Measurements from ENCODE around the gene CD300LF.
A peak's percentile ranks its signal among the peaks of the same experiment; 100 is the strongest.

Gene CD300LF

DNA sequence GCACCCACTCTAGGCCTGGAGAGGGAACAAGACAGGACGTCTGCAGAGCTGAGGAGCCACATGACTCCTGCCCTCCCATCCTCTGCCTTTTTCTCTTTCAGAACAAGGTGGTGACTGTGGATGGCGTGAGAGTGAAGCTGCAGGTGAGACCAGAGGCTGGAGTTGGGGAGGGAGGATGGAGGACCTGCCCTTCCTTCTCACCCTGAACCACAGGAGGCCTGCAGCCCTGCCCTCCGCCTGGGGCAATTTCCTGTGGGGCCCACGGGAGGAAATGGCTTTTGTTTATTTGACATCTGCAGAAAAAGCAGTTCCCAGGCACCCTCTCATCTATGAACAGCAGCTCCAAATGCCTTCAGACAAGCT is 29.4 kb upstream of the CD300LF start:
- H3K27ac ChIP-seq = no peak overlapping the region
- TF ChIP-seq CTCF (IDR thresholded peaks at IDR 0.05; ENCODE audit: low read depth, low read length) = no peak
- H3K9me3 ChIP-seq (ENCODE audit: severe bottlenecking) = peaks cover 5% of the 10 kb centered on the region
- H3K36me3 ChIP-seq = no peaks in the 10 kb centered on the region; the same call in 1 of the 2 replicates
- H3K4me3 ChIP-seq (ENCODE audit: low read depth, low read length) = no peak overlapping the region
- H3K27me3 ChIP-seq (ENCODE audit: insufficient read depth, low read depth, severe bottlenecking) = no peaks in the 10 kb centered on the region
- DNase-seq = no peak

- H3K4me3 ChIP-seq (ENCODE audit: low read depth, low read length) = no peak overlapping the region
- H3K27ac ChIP-seq = no peak overlapping the region
- no peaks in the 10 kb centered on the region for H3K27me3 ChIP-seq (ENCODE audit: insufficient read depth, low read depth, severe bottlenecking)
Observed at GRCh38 chr17:74740641-74741387, 28.1 kb upstream of the CD300LF start.

DNA sequence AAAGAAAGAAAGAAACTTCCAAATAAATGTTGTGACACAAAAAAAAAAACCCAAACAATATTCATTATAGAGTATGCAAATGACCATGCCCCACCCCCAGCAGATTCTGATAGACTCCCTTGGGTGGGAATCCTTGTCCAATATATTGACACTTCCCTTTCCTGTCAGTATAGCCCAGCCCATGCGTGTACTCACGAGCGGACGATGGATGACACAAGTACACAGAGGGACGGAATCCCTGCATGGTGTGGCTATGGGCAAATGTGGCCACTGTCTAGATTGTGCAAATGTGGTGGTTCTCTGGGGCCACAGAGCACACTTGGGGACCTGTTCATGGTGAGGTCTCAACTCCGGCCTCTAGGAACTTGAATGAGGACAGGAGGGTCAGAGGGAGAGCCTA is 27.4 kb upstream of the CD300LF start:
- Histone ChIP-seq H3K36me3 (no peaks in the 10 kb centered on the region; the same call in 1 of the 2 replicates), H3K4me3 (ENCODE audit: low read depth, low read length) (no peak overlapping the region), H3K27me3 (ENCODE audit: insufficient read depth, low read depth, severe bottlenecking) (no peaks in the 10 kb centered on the region), H3K9me3 (ENCODE audit: severe bottlenecking) (peaks cover 5% of the 10 kb centered on the region), H3K27ac (no peak overlapping the region)
- TF ChIP-seq CTCF (IDR thresholded peaks at IDR 0.05; ENCODE audit: low read depth, low read length) = no peak
- DNase-seq = no peak

More at GRCh38 chr17:74740641-74741387, 28.1 kb upstream of the CD300LF start:
- TF ChIP-seq CTCF (IDR thresholded peaks at IDR 0.05; ENCODE audit: low read depth, low read length) = no peak
- no peak for DNase-seq
- Histone ChIP-seq H3K9me3 (ENCODE audit: severe bottlenecking) (peaks cover 5% of the 10 kb centered on the region), H3K36me3 (no peaks in the 10 kb centered on the region; the same call in 1 of the 2 replicates)

- no peaks in the 10 kb centered on the region for H3K27me3 ChIP-seq (ENCODE audit: insufficient read depth, low read depth, severe bottlenecking)
- no peaks in the 10 kb centered on the region; the same call in 1 of the 2 replicates for H3K36me3 ChIP-seq
- H3K4me3 ChIP-seq (ENCODE audit: low read depth, low read length) = no peak overlapping the region
- no peak for TF ChIP-seq CTCF (IDR thresholded peaks at IDR 0.05; ENCODE audit: low read depth, low read length)
- DNase-seq = peak; percentile 13
- no peak overlapping the region for H3K27ac ChIP-seq
- peaks cover 5% of the 10 kb centered on the region for H3K9me3 ChIP-seq (ENCODE audit: severe bottlenecking)
Observed at GRCh38 chr17:74739227-74739831, 26.6 kb upstream of the CD300LF start.

DNA sequence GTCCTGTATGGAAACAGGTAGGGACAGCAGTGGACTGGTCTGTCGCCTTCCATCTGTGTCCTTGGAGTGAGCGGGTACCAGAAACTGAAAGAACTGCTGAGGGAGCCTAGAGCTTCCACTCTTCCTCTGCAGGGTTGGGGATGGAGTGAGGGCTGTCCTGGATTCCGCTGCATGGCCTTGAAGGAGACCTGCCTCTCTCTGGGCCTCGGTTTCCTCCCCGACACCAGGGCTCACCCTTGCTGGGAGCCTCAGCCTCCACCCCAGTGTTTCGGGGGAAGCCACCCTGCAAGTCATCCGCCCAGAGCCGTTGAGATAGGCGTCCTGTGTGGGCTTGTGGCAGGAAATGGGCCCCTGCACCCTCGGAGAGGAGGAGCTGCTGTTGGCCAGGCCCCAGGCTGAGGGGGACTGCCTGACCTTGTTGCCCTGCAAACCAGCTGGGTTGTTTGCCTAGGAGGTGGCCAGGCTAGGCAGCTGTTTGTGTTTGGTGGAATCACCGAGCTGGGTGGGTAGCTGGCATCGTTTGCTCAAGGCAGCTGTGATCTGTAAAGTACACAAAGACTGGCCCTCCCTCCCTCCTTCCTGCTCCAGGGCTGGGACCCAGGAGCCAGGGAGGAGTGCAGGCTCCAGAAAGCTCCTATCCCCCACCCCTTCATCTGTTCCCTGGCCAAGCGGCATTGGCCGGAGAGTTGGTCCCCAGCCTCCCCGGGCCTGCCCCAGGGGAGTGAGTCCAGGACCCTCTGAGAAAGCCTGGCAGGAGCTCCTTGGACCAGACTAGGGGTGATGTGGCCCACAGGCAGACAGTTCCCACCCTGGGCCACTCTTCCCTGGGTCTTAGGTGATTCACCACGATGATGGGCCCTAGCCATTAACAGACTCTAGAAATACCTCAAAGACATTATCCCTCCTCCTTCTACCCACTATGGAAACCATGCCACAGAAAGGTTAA is 25.6 kb upstream of the CD300LF start:
- peak; percentile 14 for DNase-seq
- H3K4me3 ChIP-seq (ENCODE audit: low read depth, low read length) = peak overlapping the region; percentile 60
- no peaks in the 10 kb centered on the region for H3K36me3 ChIP-seq
- no peaks in the 10 kb centered on the region for H3K9me3 ChIP-seq (ENCODE audit: severe bottlenecking)
- H3K27ac ChIP-seq = peak overlapping the region; percentile 61
- H3K27me3 ChIP-seq (ENCODE audit: insufficient read depth, low read depth, severe bottlenecking) = no peaks in the 10 kb centered on the region
- TF ChIP-seq CTCF (IDR thresholded peaks at IDR 0.05; ENCODE audit: low read depth, low read length) = no peak

All from WERI-Rb-1 (cell line).